Stomach (tissue), 9 donors: ENCODE data around the gene TPI1. TPM values are rescaled to one million over a fixed set of nuclear protein-coding genes. Genes with fewer than 3 reads are reported as not detected.

ENCODE experiments used
- DNase-seq, 2 donors: peaks; one replicate each; pipeline versions ENCODE4 v3.0.0 to v3.0.0-alpha.2; 2013 to 2019
- H3K27ac ChIP-seq, 5 donors: fragments of 200-600 bp in 4 of 5; sonication (generic) in 4 of 5; one replicate each; pipeline ENCODE4 v1.5.1; 2013 to 2019; ENCODE audit warnings: mild to moderate bottlenecking in 1 of 5, moderate library complexity in 1 of 5
- H3K27me3 ChIP-seq, 3 donors: fragments of 200-600 bp; sonication (generic); one replicate each; pipeline ENCODE4 v1.5.1; 2017 to 2019; ENCODE audit warnings: mixed run types in 1 of 3
- H3K36me3 ChIP-seq, 4 donors: fragments of 200-600 bp; sonication (generic); 1 replicate in 3 of 4; 2 replicates in 1 of 4; pipeline ENCODE4 v1.5.1; 2016 to 2019
- H3K4me1 ChIP-seq, 4 donors: fragments of 200-600 bp; sonication (generic); one replicate each; pipeline ENCODE4 v1.5.1; 2016 to 2019
- H3K4me3 ChIP-seq, 4 donors: fragments of 200-600 bp; sonication (generic) in 3 of 4; one replicate each; pipeline ENCODE4 v1.5.1; 2016 to 2019; ENCODE audit warnings: mild to moderate bottlenecking in 1 of 4
- H3K9me3 ChIP-seq, 4 donors: fragments of 200-600 bp; sonication (generic); one replicate each; pipeline ENCODE4 v1.5.1; 2016 to 2019
- CTCF ChIP-seq, 7 experiments: fragments of 450-650 bp in 4 of 7; fragments of 200-600 bp in 3 of 7; sonication (generic) in 3 of 7; IDR thresholded peaks; one replicate each; pipeline ENCODE4 v1.5.1; 2016 to 2019; ENCODE audit warnings: antibody characterized with exemption in 7 of 7, control low read depth in 2 of 7, mild to moderate bottlenecking in 1 of 7
- EP300 ChIP-seq: sonication (generic); formaldehyde crosslinking; IDR thresholded peaks from one replicate; pipeline ENCODE4 v1.6.1; 2017; ENCODE audit warnings: antibody characterized with exemption
- POLR2A ChIP-seq, 4 donors: fragments of 450-650 bp; IDR thresholded peaks; one replicate each; pipeline ENCODE4 v1.6.1; 2016; ENCODE audit warnings: antibody characterized with exemption in 4 of 4, control low read depth in 2 of 4, mild to moderate bottlenecking in 1 of 4, moderate library complexity in 1 of 4
- POLR2AphosphoS5 ChIP-seq, 3 donors: sonication (generic); formaldehyde crosslinking; IDR thresholded peaks; one replicate each; pipeline ENCODE4 v1.6.1; 2016; ENCODE audit warnings: antibody characterized with exemption in 3 of 3
- WGBS, 5 donors: extraction: QIAGEN DNeasy Blood & Tissue Kit in 3 of 5; methylation state at CpG; one replicate each; pipeline versions ENCODE4 v1.1.5 to v1.1.7; 2013 to 2018; 5-methylcytosine and 5-hydroxymethylcytosine counted together
- intact Hi-C: fragments of 100-400 bp; cut with DNase I; formaldehyde crosslinking; loops from one replicate; pipeline ENCODE4 v1.15.1; 2023; ENCODE audit warnings: low total_unique reads
- polyA plus RNA-seq, 3 donors: library from polyadenylated mRNA; stranded (reverse); fragments of 200-250 nt; gene quantifications; one replicate each; pipeline ENCODE4 v1.2.3, GENCODE V29; 2013
- total RNA-seq, 5 donors: library from RNA; depleted of rRNA; stranded (reverse); fragments of >200 nt; gene quantifications; one replicate each; pipeline versions ENCODE4 v1.1.0 to v1.2.3, GENCODE V29; 2014 to 2016
- donor health status: healthy with polysubstance abuse.
- donor health status: Bipolar disorder and iron deficiency.
- donor health status: healthy.

TPI1 gene
- total and polyA plus RNA-seq, 8 donors, result 131 to 526 (median 336) TPM

- intact Hi-C loops, result no loop called here
- peaks cover 15 to 37% (median 23%) of the 10 kb centered on the region in 4 donors for H3K4me1 ChIP-seq
- H3K4me3 ChIP-seq, result no peak overlapping the region
- WGBS, 5 donors, result 63 to 76% (median 75%) methylated on average over 7 of the region's 7 CpGs
- no peak overlapping the region for H3K27ac ChIP-seq
- H3K36me3 ChIP-seq, result peaks cover 0 to 69% (median 46%) of the 10 kb centered on the region in 4 donors
- no peaks in the 10 kb centered on the region for H3K9me3 ChIP-seq
- DNase-seq, result no peak
- TF ChIP-seq POLR2A (IDR thresholded peaks at IDR 0.05) (no peak), POLR2AphosphoS5 (IDR thresholded peaks at IDR 0.05) (no peak), EP300 (no peak), CTCF (IDR thresholded peaks at IDR 0.05) (no peak)
- peaks cover 0 to 12% (median 0%) of the 10 kb centered on the region in 3 donors for H3K27me3 ChIP-seq
Measured at GRCh38 chr12:6919588-6919987, 52.3 kb downstream of the TPI1 start.

Other genes starting within 250 kb of the TPI1 start
- 10 to 100 TPM in 1 of 5 donors, 1 to 10 TPM in 4; 1.3 to 33.0 (median 5.8) TPM for gene LPAR5, start 231.6 kb upstream of the TPI1 start, total RNA-seq
- 1 to 10 TPM; 2.0 to 5.6 (median 3.5) TPM for gene LPAR5, start 231.6 kb upstream of the TPI1 start, polyA plus RNA-seq
- gene ACRBP, start 220.1 kb upstream of the TPI1 start, total RNA-seq, result 1 to 10 TPM in 2 of 5 donors, not detected in 3; 2.2 to 6.4 TPM
- gene ACRBP, start 220.1 kb upstream of the TPI1 start, polyA plus RNA-seq, result 1 to 10 TPM in 2 of 3 donors, under 1 TPM in 1; 0.31 to 1.6 (median 1.1) TPM
- 10 to 100 TPM in 4 of 5 donors, 1 to 10 TPM in 1; 8.7 to 51.8 (median 33.5) TPM for gene ING4, start 204.4 kb upstream of the TPI1 start, total RNA-seq
- gene ING4, start 204.4 kb upstream of the TPI1 start, polyA plus RNA-seq, result 10 to 100 TPM; 25.5 to 53.6 (median 43.6) TPM
- gene ZNF384, start 178.2 kb upstream of the TPI1 start, total RNA-seq, result 100 to 1,000 TPM in 1 of 5 donors, 10 to 100 TPM in 4; 16.5 to 207 (median 35.6) TPM
- gene ZNF384, start 178.2 kb upstream of the TPI1 start, polyA plus RNA-seq, result 10 to 100 TPM; 16.7 to 21.8 (median 20.2) TPM
- gene PIANP, start 166.7 kb upstream of the TPI1 start, total RNA-seq, result under 1 TPM in 2 of 5 donors, not detected in 3; 0.14 to 0.37 TPM
- gene PIANP, start 166.7 kb upstream of the TPI1 start, polyA plus RNA-seq, result 1 to 10 TPM in 2 of 3 donors, under 1 TPM in 1; 0.50 to 1.7 (median 1.5) TPM
- 10 to 100 TPM in 4 of 5 donors, 1 to 10 TPM in 1; 5.8 to 50.0 (median 25.7) TPM for gene COPS7A, start 143.5 kb upstream of the TPI1 start, total RNA-seq
- gene COPS7A, start 143.5 kb upstream of the TPI1 start, polyA plus RNA-seq, result 10 to 100 TPM; 45.2 to 54.2 (median 51.6) TPM
- 100 to 1,000 TPM in 4 of 5 donors, 1 to 10 TPM in 1; 9.3 to 296 (median 128) TPM for gene MLF2, start 114.4 kb upstream of the TPI1 start, total RNA-seq
- 100 to 1,000 TPM; 168 to 183 (median 180) TPM for gene MLF2, start 114.4 kb upstream of the TPI1 start, polyA plus RNA-seq
- 100 to 1,000 TPM in 1 of 5 donors, 10 to 100 TPM in 4; 22.8 to 261 (median 78.2) TPM for gene PTMS, start 101.2 kb upstream of the TPI1 start, total RNA-seq
- gene PTMS, start 101.2 kb upstream of the TPI1 start, polyA plus RNA-seq, result 100 to 1,000 TPM; 228 to 363 (median 307) TPM
- gene LAG3, start 95.0 kb upstream of the TPI1 start, total RNA-seq, result 1 to 10 TPM in 2 of 5 donors, not detected in 3; 2.2 to 2.3 TPM
- gene LAG3, start 95.0 kb upstream of the TPI1 start, polyA plus RNA-seq, result 1 to 10 TPM in 2 of 3 donors, under 1 TPM in 1; 0.25 to 1.4 (median 1.2) TPM
- 10 to 100 TPM in 1 of 5 donors, 1 to 10 TPM in 2, not detected in 2; 7.2 to 25.9 (median 9.7) TPM for gene CD4, start 78.0 kb upstream of the TPI1 start, total RNA-seq
- gene CD4, start 78.0 kb upstream of the TPI1 start, polyA plus RNA-seq, result 1 to 10 TPM; 2.0 to 7.3 (median 3.9) TPM
- 1 to 10 TPM; 1.3 to 7.5 (median 1.8) TPM for gene GPR162, start 45.7 kb upstream of the TPI1 start, total RNA-seq
- gene GPR162, start 45.7 kb upstream of the TPI1 start, polyA plus RNA-seq, result 1 to 10 TPM; 2.6 to 9.3 (median 6.4) TPM
- gene P3H3, start 39.1 kb upstream of the TPI1 start, total RNA-seq, result 10 to 100 TPM; 15.2 to 41.1 (median 18.0) TPM
- gene P3H3, start 39.1 kb upstream of the TPI1 start, polyA plus RNA-seq, result 10 to 100 TPM in 1 of 3 donors, 1 to 10 TPM in 2; 7.0 to 15.1 (median 9.1) TPM
- gene GNB3, start 26.6 kb upstream of the TPI1 start, total RNA-seq, result 10 to 100 TPM in 1 of 5 donors, 1 to 10 TPM in 2, under 1 TPM in 1, not detected in 1; 0.89 to 11.1 (median 4.5) TPM
- 1 to 10 TPM in 2 of 3 donors, under 1 TPM in 1; 0.87 to 2.8 (median 2.7) TPM for gene GNB3, start 26.6 kb upstream of the TPI1 start, polyA plus RNA-seq
- 10 to 100 TPM in 3 of 5 donors, 1 to 10 TPM in 2; 3.3 to 56.0 (median 19.6) TPM for gene CDCA3, start 16.2 kb upstream of the TPI1 start, total RNA-seq
- 10 to 100 TPM in 1 of 3 donors, 1 to 10 TPM in 2; 2.1 to 12.2 (median 9.8) TPM for gene CDCA3, start 16.2 kb upstream of the TPI1 start, polyA plus RNA-seq
- 10 to 100 TPM; 26.3 to 69.4 (median 48.7) TPM for gene USP5, start 15.4 kb upstream of the TPI1 start, total RNA-seq
- gene USP5, start 15.4 kb upstream of the TPI1 start, polyA plus RNA-seq, result 10 to 100 TPM; 20.9 to 29.0 (median 25.0) TPM
- 10 to 100 TPM in 1 of 5 donors, 1 to 10 TPM in 3, not detected in 1; 5.1 to 24.0 (median 6.0) TPM for gene SPSB2, start 5.8 kb downstream of the TPI1 start, total RNA-seq
- gene SPSB2, start 5.8 kb downstream of the TPI1 start, polyA plus RNA-seq, result 10 to 100 TPM in 2 of 3 donors, 1 to 10 TPM in 1; 9.9 to 13.4 (median 11.2) TPM
- gene LRRC23, start 37.3 kb downstream of the TPI1 start, total RNA-seq, result 10 to 100 TPM in 1 of 5 donors, 1 to 10 TPM in 3, not detected in 1; 5.3 to 20.4 (median 9.0) TPM
- gene LRRC23, start 37.3 kb downstream of the TPI1 start, polyA plus RNA-seq, result 10 to 100 TPM in 1 of 3 donors, 1 to 10 TPM in 2; 8.0 to 11.0 (median 9.0) TPM
- 10 to 100 TPM in 2 of 5 donors, 1 to 10 TPM in 3; 2.3 to 62.9 (median 8.6) TPM for gene ENO2, start 47.0 kb downstream of the TPI1 start, total RNA-seq
- 10 to 100 TPM in 2 of 3 donors, 1 to 10 TPM in 1; 9.3 to 19.7 (median 10.1) TPM for gene ENO2, start 47.0 kb downstream of the TPI1 start, polyA plus RNA-seq
- gene ATN1, start 60.4 kb downstream of the TPI1 start, total RNA-seq, result 100 to 1,000 TPM in 3 of 5 donors, 10 to 100 TPM in 2; 23.3 to 694 (median 291) TPM
- gene ATN1, start 60.4 kb downstream of the TPI1 start, polyA plus RNA-seq, result 10 to 100 TPM; 44.4 to 57.4 (median 48.8) TPM
- gene RNU7-1, start 76.3 kb downstream of the TPI1 start, total RNA-seq, result not detected
- not detected for gene RNU7-1, start 76.3 kb downstream of the TPI1 start, polyA plus RNA-seq
- 100 to 1,000 TPM; 155 to 453 (median 306) TPM for gene C12orf57, start 76.5 kb downstream of the TPI1 start, total RNA-seq
- gene C12orf57, start 76.5 kb downstream of the TPI1 start, polyA plus RNA-seq, result 100 to 1,000 TPM; 418 to 621 (median 443) TPM
- 10 to 100 TPM; 11.2 to 36.6 (median 28.0) TPM for gene PTPN6, start 83.8 kb downstream of the TPI1 start, total RNA-seq
- gene PTPN6, start 83.8 kb downstream of the TPI1 start, polyA plus RNA-seq, result 10 to 100 TPM; 40.6 to 51.2 (median 41.2) TPM
- gene PHB2, start 103.1 kb downstream of the TPI1 start, total RNA-seq, result 100 to 1,000 TPM in 4 of 5 donors, 10 to 100 TPM in 1; 49.2 to 441 (median 150) TPM
- gene PHB2, start 103.1 kb downstream of the TPI1 start, polyA plus RNA-seq, result 100 to 1,000 TPM; 150 to 179 (median 154) TPM
- 10 to 100 TPM in 3 of 5 donors, 1 to 10 TPM in 2; 1.2 to 86.6 (median 25.2) TPM for gene EMG1, start 103.4 kb downstream of the TPI1 start, total RNA-seq
- gene EMG1, start 103.4 kb downstream of the TPI1 start, polyA plus RNA-seq, result 10 to 100 TPM; 19.3 to 22.7 (median 21.7) TPM
- gene LPCAT3, start 150.9 kb downstream of the TPI1 start, total RNA-seq, result 100 to 1,000 TPM in 1 of 5 donors, 10 to 100 TPM in 4; 40.3 to 116 (median 57.4) TPM
- 10 to 100 TPM; 15.0 to 35.6 (median 31.9) TPM for gene LPCAT3, start 150.9 kb downstream of the TPI1 start, polyA plus RNA-seq
- gene C1S, start 193.2 kb downstream of the TPI1 start, total RNA-seq, result 100 to 1,000 TPM; 168 to 404 (median 234) TPM
- gene C1S, start 193.2 kb downstream of the TPI1 start, polyA plus RNA-seq, result 100 to 1,000 TPM in 1 of 3 donors, 10 to 100 TPM in 2; 61.6 to 161 (median 98.4) TPM
- gene C1R, start 224.9 kb downstream of the TPI1 start, total RNA-seq, result 100 to 1,000 TPM; 111 to 312 (median 139) TPM
- 100 to 1,000 TPM in 1 of 3 donors, 10 to 100 TPM in 2; 68.9 to 216 (median 84.2) TPM for gene C1R, start 224.9 kb downstream of the TPI1 start, polyA plus RNA-seq
- gene C1RL, start 241.7 kb downstream of the TPI1 start, total RNA-seq, result 100 to 1,000 TPM in 2 of 5 donors, 10 to 100 TPM in 3; 40.2 to 121 (median 73.3) TPM
- 10 to 100 TPM; 18.6 to 43.9 (median 25.1) TPM for gene C1RL, start 241.7 kb downstream of the TPI1 start, polyA plus RNA-seq